HUES6 (cell line): ENCODE data around the gene NECTIN4.
"Not testable (repeated sequence)": the region's sequence is repeated elsewhere in the genome, so short reads cannot be mapped to it uniquely, and the experiment has no call there.

Source experiments
- H3K27ac ChIP-seq: 2 replicates; pipeline ENCODE4 v1.7.0; 2013; ENCODE audit warnings: low read depth, mild to moderate bottlenecking, low read length, inconsistent platforms
- H3K27me3 ChIP-seq: 2 replicates; pipeline ENCODE4 v1.6.1; 2013; ENCODE audit warnings: low read length; ENCODE audit not compliant: control insufficient read depth, insufficient read depth
- H3K36me3 ChIP-seq: 2 replicates; pipeline ENCODE4 v1.6.1; 2013; ENCODE audit warnings: low read length; ENCODE audit not compliant: control insufficient read depth, insufficient read depth
- H3K4me1 ChIP-seq: 2 replicates; pipeline ENCODE4 v1.6.1; 2013; ENCODE audit warnings: low read length; ENCODE audit not compliant: control insufficient read depth, insufficient read depth
- H3K4me3 ChIP-seq: 2 replicates; pipeline ENCODE4 v1.5.1; 2013; ENCODE audit warnings: low read depth, low read length
- H3K9ac ChIP-seq: one replicate; pipeline ENCODE4 v1.6.1; 2013; ENCODE audit warnings: mild to moderate bottlenecking, low read length
- H3K9me3 ChIP-seq: 2 replicates; pipeline ENCODE4 v1.6.1; 2013; ENCODE audit warnings: low read depth, low read length; ENCODE audit not compliant: control insufficient read depth, insufficient read depth

The NECTIN4 gene

DNA sequence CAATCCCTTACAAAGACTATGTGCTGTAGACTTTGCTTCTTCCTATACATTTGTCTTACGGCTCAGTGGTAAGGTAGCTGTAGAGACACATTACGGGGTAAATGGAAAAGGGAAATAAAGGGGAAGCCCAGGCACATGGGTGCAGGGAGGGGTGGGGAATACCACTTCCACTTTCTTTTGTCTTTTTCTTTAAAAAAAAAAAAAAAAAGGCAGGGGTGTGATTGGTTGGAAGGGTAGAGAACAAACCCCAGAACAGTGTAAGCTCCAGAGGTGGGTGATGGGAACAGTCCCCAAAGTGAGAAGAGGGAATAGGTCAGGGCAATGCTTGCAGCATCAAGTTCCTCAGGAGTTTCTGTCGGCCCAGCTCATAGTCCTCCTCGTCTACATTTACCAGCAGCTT is 32.5 kb upstream of the NECTIN4 start:
- Histone ChIP-seq H3K4me3 (no peak overlapping the region), H3K9me3 (no peaks in the 10 kb centered on the region), H3K27ac (no peak overlapping the region), H3K27me3 (no peaks in the 10 kb centered on the region), H3K36me3 (peaks cover 64% of the 10 kb centered on the region), H3K4me1 (peaks cover 10% of the 10 kb centered on the region), H3K9ac (no peak overlapping the region)

DNA sequence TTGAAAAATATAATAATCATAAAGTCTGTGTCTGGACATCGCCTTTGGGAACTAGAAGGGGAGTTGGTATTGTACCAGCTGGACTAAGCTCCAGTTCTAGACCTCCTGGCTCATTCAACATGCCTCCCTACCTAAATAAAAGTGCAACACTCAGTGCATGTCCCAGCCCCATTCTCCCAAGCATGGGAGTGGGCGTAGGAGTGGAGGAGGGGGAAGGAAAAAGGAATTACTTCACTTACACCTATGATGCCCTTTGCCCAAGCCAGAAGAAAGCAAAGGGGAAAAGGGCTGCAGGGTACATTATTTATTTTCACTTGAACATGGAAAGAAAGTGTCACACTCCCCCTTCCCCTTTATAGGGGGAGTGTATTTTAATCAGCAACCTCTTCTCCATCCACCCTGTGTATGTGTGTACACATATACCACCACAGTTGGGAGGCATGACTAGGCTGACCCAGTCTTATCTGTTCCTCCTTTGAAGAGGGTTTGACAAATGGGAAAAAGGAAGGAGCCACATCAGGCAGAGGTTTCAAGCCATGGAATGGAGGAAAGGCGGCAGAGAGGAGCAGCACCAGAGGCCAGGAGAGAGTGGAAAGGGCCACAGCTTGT is 31.8 kb upstream of the NECTIN4 start:
- no peaks in the 10 kb centered on the region for H3K9me3 ChIP-seq
- no peak overlapping the region for H3K27ac ChIP-seq
- peaks cover 10% of the 10 kb centered on the region for H3K4me1 ChIP-seq
- H3K27me3 ChIP-seq, result no peaks in the 10 kb centered on the region
- H3K36me3 ChIP-seq, result peaks cover 59% of the 10 kb centered on the region
- no peak overlapping the region for H3K9ac ChIP-seq
- no peak overlapping the region for H3K4me3 ChIP-seq

DNA sequence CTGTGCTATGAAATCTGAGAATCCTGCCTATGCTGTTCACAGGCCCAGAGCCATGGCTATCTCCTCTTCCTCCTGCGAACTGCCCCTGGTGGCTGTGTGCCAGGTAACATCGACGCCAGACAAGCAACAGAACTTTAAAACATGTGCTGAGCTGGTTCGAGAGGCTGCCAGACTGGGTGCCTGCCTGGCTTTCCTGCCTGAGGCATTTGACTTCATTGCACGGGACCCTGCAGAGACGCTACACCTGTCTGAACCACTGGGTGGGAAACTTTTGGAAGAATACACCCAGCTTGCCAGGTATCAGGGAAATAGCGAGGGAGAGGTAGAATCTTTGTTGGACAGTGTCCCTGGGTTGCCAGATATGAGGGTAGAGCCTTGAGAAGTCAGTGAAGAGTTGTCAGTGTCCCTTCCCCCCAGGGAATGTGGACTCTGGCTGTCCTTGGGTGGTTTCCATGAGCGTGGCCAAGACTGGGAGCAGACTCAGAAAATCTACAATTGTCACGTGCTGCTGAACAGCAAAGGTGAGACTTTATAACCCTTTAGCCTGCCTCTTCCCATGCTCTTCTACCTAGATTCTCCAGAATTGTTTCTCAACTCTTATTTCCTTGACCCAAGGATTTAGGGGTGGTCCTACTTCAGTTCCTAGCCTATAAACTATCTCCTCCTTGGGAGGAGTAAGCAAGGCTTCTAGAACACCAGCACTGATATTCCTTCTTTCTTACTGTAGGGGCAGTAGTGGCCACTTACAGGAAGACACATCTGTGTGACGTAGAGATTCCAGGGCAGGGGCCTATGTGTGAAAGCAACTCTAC is 29.9 kb upstream of the NECTIN4 start:
- H3K9ac ChIP-seq, result peak overlapping the region; percentile 92
- H3K4me3 ChIP-seq, result peak overlapping the region; percentile 99
- no peaks in the 10 kb centered on the region for H3K27me3 ChIP-seq
- no peak overlapping the region for H3K27ac ChIP-seq
- no peaks in the 10 kb centered on the region for H3K9me3 ChIP-seq
- peaks cover 49% of the 10 kb centered on the region for H3K36me3 ChIP-seq
- peaks cover 10% of the 10 kb centered on the region for H3K4me1 ChIP-seq

DNA sequence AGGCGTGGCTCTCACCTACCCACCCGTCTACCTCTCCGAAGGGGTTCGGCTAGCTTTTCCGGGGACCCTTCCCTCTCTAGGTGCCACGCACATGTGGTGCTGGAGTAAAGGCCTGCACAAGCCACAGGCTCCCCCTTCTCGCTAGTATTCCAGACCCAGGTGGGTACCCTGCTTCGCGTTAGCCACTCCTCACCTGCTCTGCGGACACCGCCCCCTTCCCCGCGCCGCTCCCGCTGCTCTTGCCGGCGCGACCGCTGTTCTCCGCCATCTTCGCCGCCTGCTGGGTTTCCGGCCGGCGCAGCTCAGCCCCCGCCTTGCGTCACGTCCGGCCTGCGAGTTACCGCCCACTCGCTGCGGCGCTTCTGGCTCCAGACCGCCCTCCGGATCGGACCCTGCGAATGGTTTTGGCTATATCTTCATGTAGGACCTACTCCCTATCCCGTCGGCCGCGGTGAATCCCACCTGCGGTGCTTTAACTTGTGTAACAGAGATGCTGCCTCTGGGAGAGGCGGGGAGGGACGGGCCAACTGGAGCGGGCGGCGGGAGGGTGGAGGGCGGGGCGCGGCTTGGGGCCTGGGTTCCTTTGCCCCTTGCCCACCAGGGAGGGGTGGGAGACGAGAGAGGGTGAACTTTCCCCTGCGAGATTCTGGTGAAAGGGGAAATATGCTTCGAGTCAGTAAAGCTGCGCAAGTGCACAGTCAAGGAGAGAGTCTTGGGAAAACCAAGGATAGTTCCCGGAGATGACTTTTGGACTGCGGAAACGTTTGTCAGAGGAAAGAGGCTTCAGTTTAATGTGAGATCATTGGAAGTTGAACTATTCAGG is 28.6 kb upstream of the NECTIN4 start, which contains the start of the genes NIT1 and PFDN2:
TSS of gene NIT1 (plus strand) at position 347 of the 823 bp plus-strand sequence. CDS start at position 419, 72 bp downstream.
TSS of gene PFDN2 (minus strand) at position 279 of the 823 bp plus-strand sequence. CDS start at position 268, 11 bp downstream.
- peak within 1 kb of the TSS; percentile 57 for H3K27ac ChIP-seq
- H3K36me3 ChIP-seq, result peaks cover 41% of the 10 kb centered on the region
- peak within 1 kb of the TSS; percentile 99 for H3K4me3 ChIP-seq
- peak within 1 kb of the TSS; percentile 92 for H3K9ac ChIP-seq
- no peaks in the 10 kb centered on the region for H3K27me3 ChIP-seq
- peaks cover 10% of the 10 kb centered on the region for H3K4me1 ChIP-seq
- H3K9me3 ChIP-seq, result no peaks in the 10 kb centered on the region

DNA sequence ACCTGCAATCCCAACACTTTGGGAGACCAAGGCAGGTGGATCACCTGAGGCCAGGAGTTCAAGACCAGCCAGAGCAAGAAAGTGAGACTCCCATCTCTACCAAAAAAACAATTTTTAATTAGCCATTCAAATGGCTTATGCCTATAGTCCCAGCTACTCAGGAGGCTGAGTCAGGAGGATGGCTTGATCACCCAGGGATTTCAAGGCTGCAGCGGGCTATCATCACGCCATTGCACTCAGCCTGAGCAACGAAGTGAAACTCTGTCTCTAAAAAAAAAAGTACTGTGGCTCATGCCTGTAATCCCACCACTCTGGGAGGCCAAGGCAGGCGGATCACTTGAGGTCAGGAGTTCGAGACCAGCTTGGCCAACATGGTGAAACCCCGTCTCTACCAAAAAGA is 26.6 kb upstream of the NECTIN4 start:
- H3K9me3 ChIP-seq, H3K27ac ChIP-seq, H3K9ac ChIP-seq, H3K27me3 ChIP-seq, H3K4me3 ChIP-seq: not testable (repeated sequence)
- H3K4me1 ChIP-seq, result peaks cover 10% of the 10 kb centered on the region
- peaks cover 21% of the 10 kb centered on the region for H3K36me3 ChIP-seq

DNA sequence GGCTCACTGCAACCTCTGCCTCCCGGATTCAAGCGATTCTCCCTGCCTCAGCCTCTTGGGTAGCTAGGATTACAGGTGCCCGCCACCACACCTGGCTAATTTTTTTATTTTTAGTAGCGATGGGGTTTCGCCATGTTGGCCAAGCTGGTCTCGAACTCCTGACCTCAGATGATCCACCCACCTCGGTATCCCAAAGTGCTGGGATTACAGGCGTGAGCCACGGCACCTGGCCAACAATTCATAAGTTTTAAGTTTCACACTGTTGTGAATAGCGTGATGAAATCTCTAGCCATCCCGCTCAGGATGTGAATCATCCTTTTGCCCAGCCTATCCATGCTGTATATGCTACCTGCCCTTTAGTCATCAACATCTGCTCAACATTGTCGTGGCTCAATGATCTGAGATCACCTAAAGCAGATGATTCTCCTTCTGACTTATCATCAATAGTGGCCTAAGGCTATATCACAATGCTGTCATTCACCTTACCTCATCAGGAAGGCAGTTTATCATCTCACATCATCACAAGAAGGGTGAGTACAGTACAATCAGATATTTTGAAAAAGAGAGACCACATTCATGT is 25.9 kb upstream of the NECTIN4 start:
- Histone ChIP-seq H3K36me3 (peaks cover 14% of the 10 kb centered on the region), H3K4me1 (peaks cover 10% of the 10 kb centered on the region), H3K9ac (no peak overlapping the region), H3K4me3 (no peak overlapping the region), H3K27ac (no peak overlapping the region), H3K27me3 (no peaks in the 10 kb centered on the region), H3K9me3 (no peaks in the 10 kb centered on the region)

DNA sequence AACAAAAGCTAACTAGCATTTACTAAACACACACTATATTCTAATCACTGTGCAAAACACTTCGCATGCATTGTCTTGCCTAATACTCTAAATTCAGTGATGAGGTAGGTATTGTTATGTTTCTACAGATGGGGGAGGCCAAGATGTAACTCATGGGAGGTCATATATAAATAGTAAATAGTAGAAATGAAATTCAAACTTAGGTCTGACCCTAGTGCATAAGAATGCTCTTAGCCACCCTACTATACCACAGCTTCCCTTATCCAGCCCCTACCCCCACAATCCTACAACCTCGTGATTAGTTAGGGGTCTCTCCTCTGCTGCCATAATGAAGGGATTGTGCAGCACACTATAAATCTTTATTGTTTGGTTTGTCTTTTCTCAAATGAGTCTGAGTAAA is 25.2 kb upstream of the NECTIN4 start:
- no peak overlapping the region for H3K4me3 ChIP-seq
- H3K4me1 ChIP-seq, result peaks cover 10% of the 10 kb centered on the region
- H3K27ac ChIP-seq, result no peak overlapping the region

DNA sequence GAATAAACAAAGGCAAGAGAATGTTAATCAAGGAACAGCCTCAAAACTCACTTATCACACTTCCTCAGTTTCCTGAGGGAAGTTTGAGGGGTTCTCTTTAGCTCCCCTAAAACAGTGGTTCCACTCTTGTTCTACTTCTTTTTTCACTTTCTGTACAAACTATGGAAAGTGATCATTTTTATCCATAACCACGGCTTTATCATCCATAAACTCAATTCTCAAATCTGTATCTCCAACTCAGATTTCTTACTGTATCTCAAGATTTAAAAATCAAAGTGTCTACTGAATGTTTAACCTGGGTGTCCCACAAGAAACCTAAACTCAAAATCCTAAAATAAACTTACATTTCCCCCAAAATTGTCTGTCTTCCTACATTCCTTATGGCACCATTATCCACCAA is 24.6 kb upstream of the NECTIN4 start:
- no peak overlapping the region for H3K9ac ChIP-seq
- no peak overlapping the region for H3K4me3 ChIP-seq
- peaks cover 4% of the 10 kb centered on the region for H3K4me1 ChIP-seq
- H3K9me3 ChIP-seq, result no peaks in the 10 kb centered on the region
- no peaks in the 10 kb centered on the region for H3K27me3 ChIP-seq
- peaks cover 15% of the 10 kb centered on the region; the same call in 1 of the 2 replicates for H3K36me3 ChIP-seq
- 0 out of 2 replicates have a peak overlapping the region, but pooled peaks have one; percentile 32 for H3K27ac ChIP-seq

More for the DNA sequence above, 25.2 kb upstream of the NECTIN4 start:
- peaks cover 10% of the 10 kb centered on the region; the same call in 1 of the 2 replicates for H3K36me3 ChIP-seq
- no peak overlapping the region for H3K9ac ChIP-seq
- no peaks in the 10 kb centered on the region for H3K27me3 ChIP-seq
- H3K9me3 ChIP-seq, result no peaks in the 10 kb centered on the region

DNA sequence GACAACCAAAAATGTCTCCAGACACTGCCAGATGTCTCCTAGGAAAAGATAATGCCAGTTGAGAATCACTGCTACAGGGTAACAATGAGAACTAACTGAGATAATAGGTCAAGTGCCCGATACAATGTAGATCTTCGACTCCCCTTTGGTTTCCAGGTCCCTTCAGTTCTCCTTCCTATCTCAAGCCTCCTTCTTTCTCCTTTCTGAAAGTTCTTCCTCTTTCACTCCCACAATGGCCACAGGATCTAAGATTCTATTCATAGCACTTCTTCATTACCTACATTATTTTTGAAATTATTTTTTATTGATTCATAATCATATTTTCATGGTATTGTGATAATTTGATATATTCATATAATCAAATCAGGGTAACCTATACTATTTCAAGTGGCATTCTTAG is 22.2 kb upstream of the NECTIN4 start:
- Histone ChIP-seq H3K9me3 (no peaks in the 10 kb centered on the region), H3K27ac (no peak overlapping the region), H3K36me3 (peaks cover 15% of the 10 kb centered on the region; the same call in 1 of the 2 replicates), H3K4me1 (no peaks in the 10 kb centered on the region), H3K4me3 (no peak overlapping the region), H3K9ac (no peak overlapping the region), H3K27me3 (no peaks in the 10 kb centered on the region)

DNA sequence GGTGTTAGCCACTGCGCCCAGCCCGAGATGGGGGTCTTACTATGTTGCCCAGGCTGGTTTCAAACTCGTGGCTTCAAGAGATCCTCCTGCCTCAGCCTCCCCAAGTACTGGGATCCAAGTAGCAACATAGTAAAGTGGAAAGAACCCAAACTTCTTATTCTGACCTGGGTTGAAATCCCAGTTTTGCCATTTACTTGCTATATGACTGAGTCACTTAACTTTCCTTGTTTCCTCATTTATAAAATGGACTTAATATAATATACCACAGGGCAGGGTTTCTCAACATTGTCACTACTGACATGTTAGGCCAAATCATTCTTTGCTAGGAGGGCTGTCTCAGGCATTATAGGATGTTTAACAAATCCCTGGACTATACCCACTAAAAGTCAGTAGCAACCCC is 21.8 kb upstream of the NECTIN4 start:
- Histone ChIP-seq H3K9ac (no peak overlapping the region), H3K4me3 (no peak overlapping the region), H3K9me3 (no peaks in the 10 kb centered on the region), H3K4me1 (no peaks in the 10 kb centered on the region), H3K27me3 (no peaks in the 10 kb centered on the region), H3K27ac (no peak overlapping the region), H3K36me3 (peaks cover 15% of the 10 kb centered on the region; the same call in 1 of the 2 replicates)
